Smooth muscle cell (in vitro differentiated cells): ENCODE results near the gene SNAI1. TPM values are rescaled to one million over a fixed set of nuclear protein-coding genes. Genes with fewer than 3 reads are reported as not detected.

Source experiments
- DNase-seq: peaks from one replicate; lab custom pipeline; 2025; ENCODE audit not compliant: unreplicated experiment; lab: John Stamatoyannopoulos, UW
- H2AFZ ChIP-seq: fragments of 200-600 bp; sonication (generic); 2 replicates; pipeline ENCODE4 v1.6.0; 2016; ENCODE audit warnings: antibody characterized with exemption, low read depth, mild to moderate bottlenecking
- H3F3A ChIP-seq: fragments of 200-600 bp; sonication (generic); 2 replicates; pipeline ENCODE4 v1.6.0; 2017; ENCODE audit warnings: antibody characterized with exemption, low read depth
- H3K27ac ChIP-seq: fragments of 200-600 bp; sonication (generic); 2 replicates; pipeline ENCODE4 v1.5.1; 2016; ENCODE audit warnings: low read depth, mild to moderate bottlenecking
- H3K27me3 ChIP-seq: fragments of 200-600 bp; sonication (generic); 2 replicates; pipeline ENCODE4 v1.6.1; 2016; ENCODE audit warnings: low read depth, mild to moderate bottlenecking
- H3K36me3 ChIP-seq: fragments of 200-600 bp; sonication (generic); 2 replicates; pipeline ENCODE4 v1.5.1; 2016; ENCODE audit warnings: low read depth
- H3K4me1 ChIP-seq: fragments of 200-600 bp; sonication (generic); 2 replicates; pipeline ENCODE4 v1.5.1; 2016; ENCODE audit warnings: low read depth
- H3K4me2 ChIP-seq: fragments of 200-600 bp; sonication (generic); 2 replicates; pipeline ENCODE4 v1.6.0; 2016; ENCODE audit warnings: mild to moderate bottlenecking
- H3K4me3 ChIP-seq: fragments of 200-600 bp; sonication (generic); 2 replicates; pipeline ENCODE4 v1.5.1; 2016; ENCODE audit warnings: mild to moderate bottlenecking
- H3K79me2 ChIP-seq: fragments of 200-600 bp; sonication (generic); 2 replicates; pipeline ENCODE4 v1.6.0; 2016; ENCODE audit warnings: low read depth, mild to moderate bottlenecking
- H3K9ac ChIP-seq: fragments of 200-600 bp; sonication (generic); 2 replicates; pipeline ENCODE4 v1.6.0; 2016; ENCODE audit warnings: low read depth
- H3K9me3 ChIP-seq: fragments of 200-600 bp; sonication (generic); replicated peaks from 2 replicates; pipeline ENCODE4 v1.5.1; 2016; ENCODE audit warnings: low read depth
- H4K20me1 ChIP-seq: fragments of 200-600 bp; sonication (generic); 2 replicates; pipeline ENCODE4 v1.6.0; 2016; ENCODE audit warnings: low read depth
- WGBS: methylation state at CpG from one replicate; pipeline ENCODE4 v1.1.7; 2016; ENCODE audit warnings: low lambda C conversion rate; 5-methylcytosine and 5-hydroxymethylcytosine counted together
- polyA plus RNA-seq: library from polyadenylated mRNA; unstranded; fragments of >200 nt; fragmentation: Nextera tagmentation; extraction: Ambion mirVana; gene quantifications from 2 replicates; pipeline ENCODE4 v1.2.1, GENCODE V29; 2016
- total RNA-seq: library from RNA; depleted of rRNA; stranded (reverse); fragments of >200 nt; gene quantifications from 2 replicates; pipeline ENCODE4 v1.2.3, GENCODE V29; 2014
- TF ChIP-seq, protein P1 (sequence below): fragments of 200-600 bp; sonication (generic); IDR thresholded peaks from 2 replicates; pipeline ENCODE4 v1.5.1; 2017; ENCODE audit warnings: borderline replicate concordance, mild to moderate bottlenecking, antibody characterized with exemption; ENCODE audit not compliant: insufficient read depth, poor library complexity, severe bottlenecking

The SNAI1 gene
- total and polyA plus RNA-seq, 2 experiments from 2014 or later, result 3.7 to 20.7 TPM

DNA sequence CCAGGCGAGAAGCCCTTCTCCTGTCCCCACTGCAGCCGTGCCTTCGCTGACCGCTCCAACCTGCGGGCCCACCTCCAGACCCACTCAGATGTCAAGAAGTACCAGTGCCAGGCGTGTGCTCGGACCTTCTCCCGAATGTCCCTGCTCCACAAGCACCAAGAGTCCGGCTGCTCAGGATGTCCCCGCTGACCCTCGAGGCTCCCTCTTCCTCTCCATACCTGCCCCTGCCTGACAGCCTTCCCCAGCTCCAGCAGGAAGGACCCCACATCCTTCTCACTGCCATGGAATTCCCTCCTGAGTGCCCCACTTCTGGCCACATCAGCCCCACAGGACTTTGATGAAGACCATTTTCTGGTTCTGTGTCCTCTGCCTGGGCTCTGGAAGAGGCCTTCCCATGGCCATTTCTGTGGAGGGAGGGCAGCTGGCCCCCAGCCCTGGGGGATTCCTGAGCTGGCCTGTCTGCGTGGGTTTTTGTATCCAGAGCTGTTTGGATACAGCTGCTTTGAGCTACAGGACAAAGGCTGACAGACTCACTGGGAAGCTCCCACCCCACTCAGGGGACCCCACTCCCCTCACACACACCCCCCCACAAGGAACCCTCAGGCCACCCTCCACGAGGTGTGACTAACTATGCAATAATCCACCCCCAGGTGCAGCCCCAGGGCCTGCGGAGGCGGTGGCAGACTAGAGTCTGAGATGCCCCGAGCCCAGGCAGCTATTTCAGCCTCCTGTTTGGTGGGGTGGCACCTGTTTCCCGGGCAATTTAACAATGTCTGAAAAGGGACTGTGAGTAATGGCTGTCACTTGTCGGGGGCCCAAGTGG is 5.3 kb downstream of the SNAI1 start:
- Histone ChIP-seq H3K9ac (no peak overlapping the region), H3K4me1 (peaks cover 58% of the 10 kb centered on the region), H3K79me2 (peaks cover 37% of the 10 kb centered on the region), H4K20me1 (peaks cover 39% of the 10 kb centered on the region), H3K27ac (peak overlapping the region; percentile 91), H2AFZ (no peak overlapping the region), H3K4me3 (no peak overlapping the region), H3F3A (peaks cover 35% of the 10 kb centered on the region), H3K9me3 (no peaks in the 10 kb centered on the region), H3K27me3 (no peaks in the 10 kb centered on the region), H3K4me2 (peak overlapping the region; percentile 78), H3K36me3 (no peaks in the 10 kb centered on the region)
- WGBS, result 73% methylated on average over 18 of the region's 18 CpGs
- TF ChIP-seq, protein P1, sequence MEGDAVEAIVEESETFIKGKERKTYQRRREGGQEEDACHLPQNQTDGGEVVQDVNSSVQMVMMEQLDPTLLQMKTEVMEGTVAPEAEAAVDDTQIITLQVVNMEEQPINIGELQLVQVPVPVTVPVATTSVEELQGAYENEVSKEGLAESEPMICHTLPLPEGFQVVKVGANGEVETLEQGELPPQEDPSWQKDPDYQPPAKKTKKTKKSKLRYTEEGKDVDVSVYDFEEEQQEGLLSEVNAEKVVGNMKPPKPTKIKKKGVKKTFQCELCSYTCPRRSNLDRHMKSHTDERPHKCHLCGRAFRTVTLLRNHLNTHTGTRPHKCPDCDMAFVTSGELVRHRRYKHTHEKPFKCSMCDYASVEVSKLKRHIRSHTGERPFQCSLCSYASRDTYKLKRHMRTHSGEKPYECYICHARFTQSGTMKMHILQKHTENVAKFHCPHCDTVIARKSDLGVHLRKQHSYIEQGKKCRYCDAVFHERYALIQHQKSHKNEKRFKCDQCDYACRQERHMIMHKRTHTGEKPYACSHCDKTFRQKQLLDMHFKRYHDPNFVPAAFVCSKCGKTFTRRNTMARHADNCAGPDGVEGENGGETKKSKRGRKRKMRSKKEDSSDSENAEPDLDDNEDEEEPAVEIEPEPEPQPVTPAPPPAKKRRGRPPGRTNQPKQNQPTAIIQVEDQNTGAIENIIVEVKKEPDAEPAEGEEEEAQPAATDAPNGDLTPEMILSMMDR, result no peak
- DNase-seq, result no peak

DNA sequence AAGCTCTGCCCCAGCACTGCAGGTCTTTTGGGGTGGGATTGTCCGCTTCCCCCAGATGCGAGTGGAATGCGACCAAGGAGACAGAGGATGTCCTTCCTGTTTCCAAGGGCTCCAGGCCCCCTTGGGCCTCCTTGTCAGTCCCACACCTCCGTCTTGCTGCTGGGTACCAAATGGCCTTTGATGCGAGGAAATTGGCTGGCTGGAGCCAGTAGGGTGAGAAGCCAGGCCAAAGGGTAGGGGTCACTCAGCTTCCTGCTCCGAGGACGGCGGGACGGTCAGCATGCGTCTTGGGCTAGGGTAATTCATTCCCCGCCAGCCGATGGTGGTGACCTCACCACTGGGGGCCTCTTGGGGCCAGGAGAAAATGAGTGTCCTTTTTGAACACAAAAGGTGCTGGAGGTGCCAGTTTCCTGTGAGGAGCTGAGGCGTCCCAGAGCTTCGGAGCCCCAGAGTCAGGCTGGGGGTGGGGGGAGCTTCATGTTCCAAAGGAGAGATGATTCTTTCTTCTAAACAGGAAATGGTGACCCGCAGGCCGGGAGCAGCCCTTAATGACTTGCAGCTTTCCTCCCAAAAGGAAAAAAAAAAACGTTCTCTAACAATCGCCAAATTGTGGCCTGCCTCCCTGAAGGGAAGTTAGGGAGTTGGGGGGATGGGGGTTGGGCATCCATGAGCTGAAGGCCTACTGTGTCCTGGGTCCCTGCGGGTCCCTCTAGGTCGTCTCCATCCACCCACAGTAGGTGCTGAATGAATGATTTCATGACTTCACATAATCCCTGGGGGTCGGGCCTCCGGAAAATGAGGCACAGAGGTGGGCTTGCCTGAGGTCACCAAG is 6.7 kb downstream of the SNAI1 start:
- Histone ChIP-seq H3K9me3 (no peaks in the 10 kb centered on the region), H3K27me3 (no peaks in the 10 kb centered on the region), H3K36me3 (no peaks in the 10 kb centered on the region), H2AFZ (peak overlapping the region; percentile 54), H3K4me1 (peaks cover 49% of the 10 kb centered on the region), H3F3A (peaks cover 38% of the 10 kb centered on the region), H4K20me1 (peaks cover 30% of the 10 kb centered on the region), H3K79me2 (peaks cover 23% of the 10 kb centered on the region), H3K27ac (peak overlapping the region; percentile 91), H3K4me2 (peak overlapping the region; percentile 78), H3K9ac (peak overlapping the region; percentile 51), H3K4me3 (no peak overlapping the region)
- TF ChIP-seq, protein P1, result no peak
- no peak for DNase-seq
- WGBS, result 13% methylated on average over 22 of the region's 22 CpGs

DNA sequence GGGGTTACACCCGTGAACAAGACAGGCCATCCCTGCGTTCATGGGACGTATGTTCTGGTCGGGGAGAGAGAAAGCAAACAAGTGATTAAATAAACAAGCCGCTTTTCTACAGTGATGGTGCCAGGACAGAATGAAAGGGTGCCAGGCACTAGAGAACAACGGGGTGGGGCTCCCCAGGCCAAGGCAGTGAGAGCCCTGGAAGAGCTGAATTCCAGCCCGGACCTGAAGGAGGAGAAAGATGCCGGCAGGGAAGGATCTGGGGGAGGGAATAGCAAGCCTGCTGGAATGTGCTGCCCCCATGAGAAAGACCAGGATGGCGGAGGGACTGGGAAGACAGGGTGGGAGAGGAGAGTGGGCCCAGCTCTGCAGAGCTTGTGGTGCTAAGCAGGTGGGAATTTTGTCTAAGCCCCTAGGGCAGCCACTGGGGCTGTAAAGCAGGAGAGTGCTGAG is 7.5 kb downstream of the SNAI1 start:
- peak overlapping the region; percentile 91 for H3K27ac ChIP-seq
- H3K4me3 ChIP-seq, result no peak overlapping the region
- peaks cover 14% of the 10 kb centered on the region for H3K79me2 ChIP-seq
- no peaks in the 10 kb centered on the region for H3K9me3 ChIP-seq
- peaks cover 38% of the 10 kb centered on the region for H3F3A ChIP-seq
- H3K9ac ChIP-seq, result peak overlapping the region; percentile 50
- H3K4me1 ChIP-seq, result peaks cover 42% of the 10 kb centered on the region
- WGBS, result 54% methylated on average over 9 of the region's 9 CpGs
- peak overlapping the region; percentile 78 for H3K4me2 ChIP-seq
- no peaks in the 10 kb centered on the region for H3K36me3 ChIP-seq
- TF ChIP-seq, protein P1, result no peak
- no peak for DNase-seq
- H2AFZ ChIP-seq, result no peak overlapping the region
- no peaks in the 10 kb centered on the region for H3K27me3 ChIP-seq
- peaks cover 21% of the 10 kb centered on the region for H4K20me1 ChIP-seq
